Tibial nerve (tissue), 4 donors: ENCODE data around the gene MYB. TPM values are rescaled to one million over a fixed set of nuclear protein-coding genes. Genes with fewer than 3 reads are reported as not detected.

Experiments used
- DNase-seq, 2 donors: peaks; one replicate each; pipeline ENCODE4 v3.0.0-alpha.2; 2019; ENCODE audit warnings: low spot score in 2 of 2
- H3K27ac ChIP-seq, 4 donors: fragments of 200-600 bp; sonication (generic) in 3 of 4; one replicate each; pipeline ENCODE4 v1.5.1; 2017 to 2019; ENCODE audit warnings: mild to moderate bottlenecking in 1 of 4
- H3K27me3 ChIP-seq, 2 donors: fragments of 200-600 bp; sonication (generic) in 1 of 2; one replicate each; pipeline versions ENCODE4 v1.5.1 to v1.6.0; 2017 to 2019
- H3K36me3 ChIP-seq, 3 donors: fragments of 200-600 bp; sonication (generic); one replicate each; pipeline ENCODE4 v1.5.1; 2018 to 2019
- H3K4me1 ChIP-seq, 4 donors: fragments of 200-600 bp; sonication (generic) in 3 of 4; one replicate each; pipeline ENCODE4 v1.5.1; 2017 to 2019
- H3K4me3 ChIP-seq, 4 donors: fragments of 200-600 bp; sonication (generic) in 3 of 4; one replicate each; pipeline ENCODE4 v1.5.1; 2017 to 2019; ENCODE audit warnings: mild to moderate bottlenecking in 1 of 4, moderate library complexity in 1 of 4
- H3K9me3 ChIP-seq, 4 donors: fragments of 200-600 bp; sonication (generic) in 3 of 4; one replicate each; pipeline ENCODE4 v1.5.1; 2017 to 2019
- CTCF ChIP-seq, 5 experiments: fragments of 200-600 bp in 3 of 5; fragments of 450-650 bp in 2 of 5; sonication (generic) in 3 of 5; IDR thresholded peaks; one replicate each; pipeline ENCODE4 v1.5.1; 2016 to 2019; ENCODE audit warnings: antibody characterized with exemption in 5 of 5, mild to moderate bottlenecking in 3 of 5, moderate library complexity in 2 of 5
- EP300 ChIP-seq, 2 donors: sonication (generic); formaldehyde crosslinking; IDR thresholded peaks; one replicate each; pipeline ENCODE4 v1.6.1; 2017; ENCODE audit warnings: antibody characterized with exemption in 2 of 2, mild to moderate bottlenecking in 1 of 2
- POLR2A ChIP-seq, 2 donors: fragments of 450-650 bp; IDR thresholded peaks; one replicate each; pipeline ENCODE4 v1.6.1; 2017; ENCODE audit warnings: antibody characterized with exemption in 2 of 2, mild to moderate bottlenecking in 2 of 2, moderate library complexity in 2 of 2
- WGBS, 2 donors: methylation state at CpG; one replicate each; pipeline ENCODE4 v1.1.5; 2018; 5-methylcytosine and 5-hydroxymethylcytosine counted together
- total RNA-seq, 4 donors: library from RNA; depleted of rRNA; stranded (reverse); fragments of >200 nt; gene quantifications; one replicate each; pipeline ENCODE4 v1.1.0, GENCODE V29; 2016

Gene MYB
- total RNA-seq, 4 donors from 2014 or later: 0.63 to 1.2 (median 0.83) TPM

- Histone ChIP-seq H3K36me3 (no peaks in the 10 kb centered on the region), H3K4me3 (peak overlapping the region; percentile 39 to 69 (median 50)), H3K27me3 (peaks cover 0 to 32% of the 10 kb centered on the region in 2 donors), H3K4me1 (peaks cover 0 to 32% (median 16%) of the 10 kb centered on the region in 4 donors), H3K9me3 (no peaks in the 10 kb centered on the region), H3K27ac (no peak overlapping the region)
- no peak for TF ChIP-seq CTCF (IDR thresholded peaks at IDR 0.05)
- no peak for TF ChIP-seq EP300 (IDR thresholded peaks at IDR 0.05)
- no peak for TF ChIP-seq POLR2A (IDR thresholded peaks at IDR 0.05)
- DNase-seq: no peak
- WGBS, 2 donors: 6 to 10% methylated on average over 16 of the region's 16 CpGs
These were observed 1.1 kb upstream of the MYB start for GRCh38 chr6:135179920-135180541.

- no peak for DNase-seq
- WGBS, 2 donors: 1% methylated on average over 33 to 44 of the region's 62 CpGs
- TF ChIP-seq CTCF (IDR thresholded peaks at IDR 0.05): no peak
- no peak for TF ChIP-seq POLR2A (IDR thresholded peaks at IDR 0.05)
- no peak for TF ChIP-seq EP300 (IDR thresholded peaks at IDR 0.05)
- no peak overlapping the region for H3K27ac ChIP-seq
- H3K27me3 ChIP-seq: peaks cover 0 to 46% of the 10 kb centered on the region in 2 donors
- peak overlapping the region; percentile 36 to 69 (median 48) for H3K4me3 ChIP-seq
- no peaks in the 10 kb centered on the region for H3K9me3 ChIP-seq
- no peaks in the 10 kb centered on the region for H3K36me3 ChIP-seq
- peaks cover 0 to 32% (median 16%) of the 10 kb centered on the region in 4 donors for H3K4me1 ChIP-seq
These were observed 394 bp downstream of the MYB start for GRCh38 chr6:135181333-135182070.

- WGBS, 2 donors: 1% methylated on average over 71 to 74 of the region's 78 CpGs
- Histone ChIP-seq H3K9me3 (no peaks in the 10 kb centered on the region), H3K36me3 (no peaks in the 10 kb centered on the region), H3K27me3 (peaks cover 0 to 54% of the 10 kb centered on the region in 2 donors), H3K27ac (no peak overlapping the region), H3K4me1 (peaks cover 0 to 32% (median 16%) of the 10 kb centered on the region in 4 donors), H3K4me3 (peak overlapping the region; percentile 36 to 69 (median 48))
- TF ChIP-seq CTCF (IDR thresholded peaks at IDR 0.05) (no peak), EP300 (IDR thresholded peaks at IDR 0.05) (no peak), POLR2A (IDR thresholded peaks at IDR 0.05) (no peak)
- no peak for DNase-seq
These were observed 1.2 kb downstream of the MYB start for GRCh38 chr6:135182071-135183001.

GRCh38 chr6:135183002-135183531, 2.0 kb downstream of the MYB start:
- Histone ChIP-seq H3K9me3 (no peaks in the 10 kb centered on the region), H3K4me1 (peaks cover 0 to 32% (median 16%) of the 10 kb centered on the region in 4 donors), H3K36me3 (no peaks in the 10 kb centered on the region), H3K27ac (no peak overlapping the region), H3K27me3 (peaks cover 0 to 59% of the 10 kb centered on the region in 2 donors), H3K4me3 (peak overlapping the region; percentile 36 to 69 (median 48))
- DNase-seq: no peak
- 2% methylated on average over 31 to 32 of the region's 32 CpGs for WGBS, 2 donors
- TF ChIP-seq CTCF (IDR thresholded peaks at IDR 0.05) (no peak), POLR2A (IDR thresholded peaks at IDR 0.05) (no peak), EP300 (IDR thresholded peaks at IDR 0.05) (no peak)
